HG03095 (cell line): ENCODE measurements around the gene SEMA5B.

Experiments
- ATAC-seq: cut with Tn5 transposase; IDR thresholded peaks from one replicate; pipeline ENCODE4 v1.9.1; 2021; ENCODE audit warnings: moderate library complexity; ENCODE audit not compliant: unreplicated experiment

The SEMA5B gene

GRCh38 chr3:122929188-122930062, 98.1 kb downstream of the SEMA5B start:
- no peak for ATAC-seq

- ATAC-seq, result no peak
Observed at GRCh38 chr3:122928396-122929187, 99.0 kb downstream of the SEMA5B start.

GRCh38 chr3:122927726-122928125, 99.8 kb downstream of the SEMA5B start:
- no peak for ATAC-seq

GRCh38 chr3:122926811-122927210, 100.8 kb downstream of the SEMA5B start:
- no peak for ATAC-seq

- ATAC-seq, result no peak
Observed at GRCh38 chr3:122926322-122926721, 101.2 kb downstream of the SEMA5B start.

- ATAC-seq, result no peak
Observed at GRCh38 chr3:122925756-122926155, 101.8 kb downstream of the SEMA5B start.

- no peak for ATAC-seq
Observed at GRCh38 chr3:122924056-122924455, 103.5 kb downstream of the SEMA5B start.

GRCh38 chr3:122923611-122924010, 104.0 kb downstream of the SEMA5B start:
- no peak for ATAC-seq

- ATAC-seq, result no peak
Observed at GRCh38 chr3:122921791-122922651, 105.5 kb downstream of the SEMA5B start.

- ATAC-seq, result no peak
Observed at GRCh38 chr3:122920986-122921385, 106.6 kb downstream of the SEMA5B start.

- no peak for ATAC-seq
Observed at GRCh38 chr3:122919291-122919610, 108.3 kb downstream of the SEMA5B start.

- ATAC-seq, result no peak
Observed at GRCh38 chr3:122918576-122919290, 108.8 kb downstream of the SEMA5B start.

GRCh38 chr3:122917412-122917811, 110.2 kb downstream of the SEMA5B start:
- no peak for ATAC-seq

GRCh38 chr3:122916580-122916979, 111.0 kb downstream of the SEMA5B start:
- no peak for ATAC-seq

- ATAC-seq, result no peak
Observed at GRCh38 chr3:122916084-122916483, 111.5 kb downstream of the SEMA5B start.

- no peak for ATAC-seq
Observed at GRCh38 chr3:122915300-122916055, 112.1 kb downstream of the SEMA5B start.

GRCh38 chr3:122913539-122914100, 113.9 kb downstream of the SEMA5B start:
- ATAC-seq, result no peak

GRCh38 chr3:122912772-122913538, 114.6 kb downstream of the SEMA5B start:
- no peak for ATAC-seq

GRCh38 chr3:122911901-122912300, 115.7 kb downstream of the SEMA5B start:
- no peak for ATAC-seq
